HL-60 (cell line): ENCODE data around the gene C14orf39.

ENCODE experiments used
- DNase-seq, 2 experiments: peaks; one replicate each; pipeline ENCODE4 v3.0.0-alpha.2; 2010 to 2020; ENCODE audit warnings: low read depth in 1 of 2, low spot score in 1 of 2
- H3K27ac ChIP-seq: fragments of 250-450 bp; sonication (Bioruptor Pico); replicated peaks from 2 replicates; pipeline ENCODE4 v1.5.1; 2020; ENCODE audit warnings: mild to moderate bottlenecking, moderate library complexity
- H3K27me3 ChIP-seq: fragments of 250-450 bp; sonication (Bioruptor Pico); 2 replicates; pipeline ENCODE4 v1.5.1; 2021; ENCODE audit warnings: mild to moderate bottlenecking, moderate library complexity; ENCODE audit not compliant: insufficient read depth, poor library complexity, severe bottlenecking
- H3K4me3 ChIP-seq: replicated peaks from 2 replicates; pipeline ENCODE4 v1.5.1; 2011; ENCODE audit warnings: mild to moderate bottlenecking, control low read depth, low read length; ENCODE audit not compliant: insufficient read depth
- GABPA ChIP-seq: IDR thresholded peaks from 2 replicates; pipeline ENCODE4 v1.6.1; 2012; ENCODE audit warnings: low read depth
- POLR2AphosphoS5 ChIP-seq: IDR thresholded peaks from 2 replicates; pipeline ENCODE4 v1.6.1; 2012; ENCODE audit warnings: low read depth
- REST ChIP-seq: IDR thresholded peaks from 2 replicates; pipeline ENCODE4 v1.6.1; 2012; ENCODE audit warnings: low read depth; ENCODE audit not compliant: insufficient replicate concordance
- SPI1 ChIP-seq: IDR thresholded peaks from 2 replicates; pipeline ENCODE4 v1.6.1; 2012; ENCODE audit warnings: low read depth, mild to moderate bottlenecking, borderline replicate concordance
- long read RNA-seq: library from polyadenylated mRNA; unstranded; transcript quantifications from one replicate; pipeline ENCODE4 v2.0.0, GENCODE V29; 2020
- TF ChIP-seq, protein P1 (sequence below): IDR thresholded peaks from one replicate; pipeline ENCODE4 v1.5.1; 2011; ENCODE audit warnings: low read length, control low read depth, inconsistent platforms; ENCODE audit not compliant: insufficient read depth

The C14orf39 gene, protein sequence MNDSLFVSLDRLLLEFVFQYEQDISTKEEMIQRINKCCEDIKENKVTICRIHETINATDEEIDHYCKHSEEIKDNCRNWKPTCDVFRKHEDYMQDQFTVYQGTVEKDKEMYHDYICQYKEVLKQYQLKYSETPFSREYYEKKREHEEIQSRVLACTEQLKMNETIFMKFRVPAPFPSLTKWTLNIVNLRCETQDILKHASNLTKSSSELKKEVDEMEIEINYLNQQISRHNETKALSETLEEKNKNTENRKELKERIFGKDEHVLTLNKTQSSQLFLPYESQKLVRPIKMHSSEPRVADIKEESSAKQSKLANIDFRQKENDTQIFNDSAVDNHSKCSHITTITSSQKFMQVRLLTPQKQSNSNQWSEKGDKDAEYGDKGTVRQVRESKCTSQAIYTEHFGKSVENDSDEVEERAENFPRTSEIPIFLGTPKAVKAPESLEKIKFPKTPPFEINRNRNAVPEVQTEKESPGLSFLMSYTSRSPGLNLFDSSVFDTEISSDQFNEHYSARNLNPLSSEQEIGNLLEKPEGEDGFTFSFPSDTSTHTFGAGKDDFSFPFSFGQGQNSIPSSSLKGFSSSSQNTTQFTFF
- long read RNA-seq = 0 reads

GRCh38 chr14:60485598-60486251, at the start of gene C14orf39:
TSS of gene C14orf39 (minus strand) at chr14:60486063. CDS start at chr14:60485078, 985 bp downstream.
- no peak for DNase-seq
- no peak for TF ChIP-seq REST
- TF ChIP-seq POLR2AphosphoS5 = no peak
- no peak for TF ChIP-seq GABPA
- TF ChIP-seq, protein P1, sequence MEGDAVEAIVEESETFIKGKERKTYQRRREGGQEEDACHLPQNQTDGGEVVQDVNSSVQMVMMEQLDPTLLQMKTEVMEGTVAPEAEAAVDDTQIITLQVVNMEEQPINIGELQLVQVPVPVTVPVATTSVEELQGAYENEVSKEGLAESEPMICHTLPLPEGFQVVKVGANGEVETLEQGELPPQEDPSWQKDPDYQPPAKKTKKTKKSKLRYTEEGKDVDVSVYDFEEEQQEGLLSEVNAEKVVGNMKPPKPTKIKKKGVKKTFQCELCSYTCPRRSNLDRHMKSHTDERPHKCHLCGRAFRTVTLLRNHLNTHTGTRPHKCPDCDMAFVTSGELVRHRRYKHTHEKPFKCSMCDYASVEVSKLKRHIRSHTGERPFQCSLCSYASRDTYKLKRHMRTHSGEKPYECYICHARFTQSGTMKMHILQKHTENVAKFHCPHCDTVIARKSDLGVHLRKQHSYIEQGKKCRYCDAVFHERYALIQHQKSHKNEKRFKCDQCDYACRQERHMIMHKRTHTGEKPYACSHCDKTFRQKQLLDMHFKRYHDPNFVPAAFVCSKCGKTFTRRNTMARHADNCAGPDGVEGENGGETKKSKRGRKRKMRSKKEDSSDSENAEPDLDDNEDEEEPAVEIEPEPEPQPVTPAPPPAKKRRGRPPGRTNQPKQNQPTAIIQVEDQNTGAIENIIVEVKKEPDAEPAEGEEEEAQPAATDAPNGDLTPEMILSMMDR = no peak
- no peak for TF ChIP-seq SPI1
- no peak within 1 kb of the TSS for H3K27ac ChIP-seq
- peaks cover 42% of the 10 kb centered on the region for H3K27me3 ChIP-seq
- H3K4me3 ChIP-seq = peak within 1 kb of the TSS; percentile 17

GRCh38 chr14:60532442-60532841, 46.6 kb upstream of the C14orf39 start:
- peaks cover 3% of the 10 kb centered on the region for H3K27me3 ChIP-seq
- H3K27ac ChIP-seq = no peak overlapping the region
- H3K4me3 ChIP-seq = no peak overlapping the region
- DNase-seq = no peak
- no peak for TF ChIP-seq GABPA
- TF ChIP-seq, protein P1 = no peak
- no peak for TF ChIP-seq SPI1
- no peak for TF ChIP-seq POLR2AphosphoS5
- no peak for TF ChIP-seq REST

GRCh38 chr14:60515511-60516289, 29.8 kb upstream of the C14orf39 start:
- Histone ChIP-seq H3K27me3 (peaks cover 65% of the 10 kb centered on the region), H3K4me3 (no peak overlapping the region), H3K27ac (no peak overlapping the region)
- TF ChIP-seq, protein P1 = no peak
- TF ChIP-seq GABPA (no peak), POLR2AphosphoS5 (no peak)
- no peak for DNase-seq
